ENCODE results near the gene DOK6.

Gene DOK6

DNA sequence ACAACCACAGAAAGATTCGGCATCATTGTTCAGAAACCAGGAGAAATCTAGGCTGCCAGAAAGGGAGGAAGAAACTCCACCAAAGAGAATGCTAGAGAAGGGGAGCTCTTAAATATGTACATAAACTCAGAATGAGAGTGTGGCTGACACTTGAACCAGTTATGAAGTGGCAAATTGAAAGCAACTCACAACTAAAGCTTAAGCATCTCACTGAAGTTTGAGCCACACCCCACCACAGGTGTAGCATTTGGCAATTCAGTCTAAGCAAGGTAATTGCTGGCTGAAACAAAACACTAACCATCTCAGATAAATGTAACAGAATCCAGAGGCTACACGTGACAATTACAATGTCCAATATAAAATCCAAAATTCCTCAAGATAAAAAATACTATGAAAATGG lies 168.4 kb downstream of the DOK6 start:
- Histone ChIP-seq H3K36me3 (replicated peaks; ENCODE audit: low read depth, low read length) (no peaks in the 10 kb centered on the region), H3K79me2 (ENCODE audit: low read length) (no peaks in the 10 kb centered on the region), H3K9me3 (ENCODE audit: insufficient read depth, low read length) (peaks cover 16% of the 10 kb centered on the region; the same call in 1 of the 2 replicates), H3K9ac (ENCODE audit: low read length) (no peak overlapping the region), H3K4me2 (ENCODE audit: low read length) (no peak overlapping the region), H4K20me1 (ENCODE audit: insufficient read depth, low read length) (no peaks in the 10 kb centered on the region), H2AFZ (ENCODE audit: low read depth, low read length) (no peak overlapping the region), H3K27me3 (ENCODE audit: low read depth, low read length) (no peaks in the 10 kb centered on the region), H3K27ac (ENCODE audit: low read length) (no peak overlapping the region), H3K4me1 (ENCODE audit: low read length) (no peaks in the 10 kb centered on the region), H3K4me3 (ENCODE audit: low read length) (no peak overlapping the region)
- TF ChIP-seq, protein P1, sequence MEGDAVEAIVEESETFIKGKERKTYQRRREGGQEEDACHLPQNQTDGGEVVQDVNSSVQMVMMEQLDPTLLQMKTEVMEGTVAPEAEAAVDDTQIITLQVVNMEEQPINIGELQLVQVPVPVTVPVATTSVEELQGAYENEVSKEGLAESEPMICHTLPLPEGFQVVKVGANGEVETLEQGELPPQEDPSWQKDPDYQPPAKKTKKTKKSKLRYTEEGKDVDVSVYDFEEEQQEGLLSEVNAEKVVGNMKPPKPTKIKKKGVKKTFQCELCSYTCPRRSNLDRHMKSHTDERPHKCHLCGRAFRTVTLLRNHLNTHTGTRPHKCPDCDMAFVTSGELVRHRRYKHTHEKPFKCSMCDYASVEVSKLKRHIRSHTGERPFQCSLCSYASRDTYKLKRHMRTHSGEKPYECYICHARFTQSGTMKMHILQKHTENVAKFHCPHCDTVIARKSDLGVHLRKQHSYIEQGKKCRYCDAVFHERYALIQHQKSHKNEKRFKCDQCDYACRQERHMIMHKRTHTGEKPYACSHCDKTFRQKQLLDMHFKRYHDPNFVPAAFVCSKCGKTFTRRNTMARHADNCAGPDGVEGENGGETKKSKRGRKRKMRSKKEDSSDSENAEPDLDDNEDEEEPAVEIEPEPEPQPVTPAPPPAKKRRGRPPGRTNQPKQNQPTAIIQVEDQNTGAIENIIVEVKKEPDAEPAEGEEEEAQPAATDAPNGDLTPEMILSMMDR (IDR thresholded peaks at IDR 0.05; ENCODE audit: low read depth, low read length) = no peak
- TF ChIP-seq EZH2phosphoT487 (IDR thresholded peaks at IDR 0.05; ENCODE audit: low read depth) = no peak

DNA sequence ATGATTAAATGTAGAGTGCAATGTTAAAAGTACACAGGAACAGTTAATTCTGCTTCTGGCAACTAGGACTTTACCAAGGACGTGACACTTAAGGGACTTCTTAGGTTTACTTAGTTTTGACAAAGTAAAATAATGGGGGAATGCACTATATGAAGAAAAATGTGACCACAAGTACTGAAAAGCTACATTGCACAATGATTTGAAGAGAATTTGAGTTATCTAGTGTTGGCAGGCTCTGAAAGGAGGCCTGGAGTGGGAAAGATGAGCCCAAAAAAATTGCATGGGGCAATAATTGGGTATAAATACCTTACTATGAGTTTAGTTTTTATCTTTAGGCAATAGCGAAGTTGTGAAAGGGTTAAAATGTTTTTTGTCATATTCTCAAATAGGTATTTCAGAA lies 173.7 kb downstream of the DOK6 start:
- Histone ChIP-seq H3K9me3 (ENCODE audit: insufficient read depth, low read length) (no peaks in the 10 kb centered on the region), H3K36me3 (replicated peaks; ENCODE audit: low read depth, low read length) (no peaks in the 10 kb centered on the region), H3K4me2 (ENCODE audit: low read length) (no peak overlapping the region), H3K9ac (ENCODE audit: low read length) (no peak overlapping the region), H3K79me2 (ENCODE audit: low read length) (no peaks in the 10 kb centered on the region), H3K27ac (ENCODE audit: low read length) (no peak overlapping the region), H3K27me3 (ENCODE audit: low read depth, low read length) (no peaks in the 10 kb centered on the region), H3K4me3 (ENCODE audit: low read length) (no peak overlapping the region), H4K20me1 (ENCODE audit: insufficient read depth, low read length) (no peaks in the 10 kb centered on the region), H3K4me1 (ENCODE audit: low read length) (no peaks in the 10 kb centered on the region), H2AFZ (ENCODE audit: low read depth, low read length) (no peak overlapping the region)
- no peak for TF ChIP-seq EZH2phosphoT487 (IDR thresholded peaks at IDR 0.05; ENCODE audit: low read depth)
- TF ChIP-seq, protein P1 (IDR thresholded peaks at IDR 0.05; ENCODE audit: low read depth, low read length) = no peak

DNA sequence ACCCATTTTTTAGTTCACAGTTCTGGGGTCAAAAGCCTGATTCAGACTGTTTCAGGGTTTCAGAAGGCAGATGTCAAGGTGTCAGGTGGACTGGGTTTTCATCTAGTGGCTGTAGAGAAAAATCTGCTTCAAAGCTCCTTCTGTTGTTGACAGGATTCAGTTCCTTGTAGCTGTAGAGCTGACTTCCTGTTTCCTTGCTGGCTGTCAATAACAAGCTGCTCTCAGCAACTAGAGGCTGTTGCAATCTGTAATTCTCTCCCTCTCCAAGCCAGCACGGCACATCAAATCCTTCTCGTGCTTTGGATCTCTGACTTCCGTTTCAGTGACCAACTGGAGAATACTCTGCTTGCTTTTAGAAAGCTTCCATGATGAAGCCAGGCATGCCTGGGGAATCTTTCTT lies 179.4 kb downstream of the DOK6 start:
- H3K36me3 ChIP-seq (replicated peaks; ENCODE audit: low read depth, low read length) = no peaks in the 10 kb centered on the region
- peak overlapping the region; percentile 25 for H3K4me3 ChIP-seq (ENCODE audit: low read length)
- H3K4me2 ChIP-seq (ENCODE audit: low read length) = peak overlapping the region; percentile 51
- no peaks in the 10 kb centered on the region for H4K20me1 ChIP-seq (ENCODE audit: insufficient read depth, low read length)
- no peak for TF ChIP-seq EZH2phosphoT487 (IDR thresholded peaks at IDR 0.05; ENCODE audit: low read depth)
- TF ChIP-seq, protein P1 (IDR thresholded peaks at IDR 0.05; ENCODE audit: low read depth, low read length) = no peak
- H3K27me3 ChIP-seq (ENCODE audit: low read depth, low read length) = no peaks in the 10 kb centered on the region
- no peaks in the 10 kb centered on the region for H3K79me2 ChIP-seq (ENCODE audit: low read length)
- peaks cover 6% of the 10 kb centered on the region for H3K4me1 ChIP-seq (ENCODE audit: low read length)
- no peak overlapping the region for H3K9ac ChIP-seq (ENCODE audit: low read length)
- peak overlapping the region; percentile 84 for H2AFZ ChIP-seq (ENCODE audit: low read depth, low read length)
- no peak overlapping the region for H3K27ac ChIP-seq (ENCODE audit: low read length)
- no peaks in the 10 kb centered on the region for H3K9me3 ChIP-seq (ENCODE audit: insufficient read depth, low read length)

DNA sequence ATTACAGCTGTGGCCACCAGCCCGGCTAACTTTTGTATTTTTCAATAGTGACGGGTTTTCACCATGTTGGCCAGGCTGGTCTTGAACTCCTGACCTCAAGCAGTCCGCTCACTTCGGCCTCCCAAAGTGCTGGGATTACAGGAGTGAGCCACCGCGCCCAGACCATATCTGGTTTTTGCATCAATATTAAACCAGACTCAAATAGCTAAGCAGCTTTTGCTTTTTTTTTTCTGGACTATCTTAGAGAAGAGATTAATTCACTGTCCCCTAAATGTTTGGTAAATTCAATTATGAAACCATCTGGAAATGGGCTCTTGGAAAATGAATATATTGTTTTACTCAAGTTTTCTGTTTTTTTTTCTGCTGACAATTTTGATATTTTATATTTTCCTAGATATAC lies 183.7 kb downstream of the DOK6 start:
- H3K36me3 ChIP-seq (replicated peaks; ENCODE audit: low read depth, low read length) = no peaks in the 10 kb centered on the region
- H3K9ac ChIP-seq (ENCODE audit: low read length) = no peak overlapping the region
- H3K79me2 ChIP-seq (ENCODE audit: low read length) = no peaks in the 10 kb centered on the region
- no peak for TF ChIP-seq EZH2phosphoT487 (IDR thresholded peaks at IDR 0.05; ENCODE audit: low read depth)
- TF ChIP-seq, protein P1 (IDR thresholded peaks at IDR 0.05; ENCODE audit: low read depth, low read length) = no peak
- H3K4me2 ChIP-seq (ENCODE audit: low read length) = no peak overlapping the region
- no peak overlapping the region for H2AFZ ChIP-seq (ENCODE audit: low read depth, low read length)
- H3K4me3 ChIP-seq (ENCODE audit: low read length) = no peak overlapping the region
- no peaks in the 10 kb centered on the region for H3K27me3 ChIP-seq (ENCODE audit: low read depth, low read length)
- no peak overlapping the region for H3K27ac ChIP-seq (ENCODE audit: low read length)
- peaks cover 6% of the 10 kb centered on the region for H3K4me1 ChIP-seq (ENCODE audit: low read length)
- H4K20me1 ChIP-seq (ENCODE audit: insufficient read depth, low read length) = no peaks in the 10 kb centered on the region
- no peaks in the 10 kb centered on the region for H3K9me3 ChIP-seq (ENCODE audit: insufficient read depth, low read length)

Data from OCI-LY3 (cell line).